Breast epithelium (tissue), 4 donors: ENCODE results near the gene GNE. TPM values are rescaled to one million over a fixed set of nuclear protein-coding genes. Genes with fewer than 3 reads are reported as not detected.

Source experiments
- DNase-seq, 2 donors: peaks; one replicate each; pipeline ENCODE4 v3.0.0-alpha.2; 2019; ENCODE audit warnings: low spot score in 2 of 2
- H3K27ac ChIP-seq, 2 donors: fragments of 200-600 bp; sonication (generic) in 1 of 2; one replicate each; pipeline ENCODE4 v1.5.1; 2016 to 2019; ENCODE audit warnings: mild to moderate bottlenecking in 1 of 2
- H3K27me3 ChIP-seq, 2 donors: fragments of 200-600 bp; sonication (generic) in 1 of 2; one replicate each; pipeline versions ENCODE4 v1.5.1 to v1.6.0; 2017 to 2019; ENCODE audit warnings: control low read depth in 1 of 2, mild to moderate bottlenecking in 1 of 2
- H3K36me3 ChIP-seq: fragments of 200-600 bp; one replicate; pipeline ENCODE4 v1.5.1; 2019
- H3K4me1 ChIP-seq, 2 donors: fragments of 200-600 bp; sonication (generic); one replicate each; pipeline ENCODE4 v1.5.1; 2016 to 2019; ENCODE audit warnings: control low read depth in 1 of 2
- H3K4me3 ChIP-seq, 3 donors: fragments of 200-600 bp; sonication (generic); 1 replicate in 2 of 3; 2 replicates in 1 of 3; pipeline ENCODE4 v1.5.1; 2016 to 2019; ENCODE audit warnings: mild to moderate bottlenecking in 3 of 3, moderate library complexity in 2 of 3
- H3K9me3 ChIP-seq, 2 donors: fragments of 200-600 bp; sonication (generic) in 1 of 2; one replicate each; pipeline ENCODE4 v1.5.1; 2016 to 2019; ENCODE audit warnings: control low read depth in 1 of 2
- POLR2A ChIP-seq: fragments of 450-650 bp; IDR thresholded peaks from one replicate; pipeline ENCODE4 v1.6.1; 2016; ENCODE audit warnings: antibody characterized with exemption, mild to moderate bottlenecking, moderate library complexity
- POLR2AphosphoS5 ChIP-seq, 3 donors: sonication (generic); formaldehyde crosslinking; IDR thresholded peaks; one replicate each; pipeline ENCODE4 v1.6.1; 2017; ENCODE audit warnings: antibody characterized with exemption in 3 of 3
- intact Hi-C: fragments of 100-400 bp; cut with DNase I; formaldehyde crosslinking; loops from one replicate; pipeline ENCODE4 v1.15.1; 2023; ENCODE audit warnings: low total_unique reads
- total RNA-seq, 3 donors: library from RNA; depleted of rRNA; stranded (reverse); fragments of >200 nt; gene quantifications; one replicate each; pipeline ENCODE4 v1.1.0, GENCODE V29; 2016
- TF ChIP-seq, protein P1 (sequence below), 3 donors: fragments of 450-650 bp; IDR thresholded peaks; one replicate each; pipeline ENCODE4 v1.5.1; 2016 to 2017; ENCODE audit warnings: antibody characterized with exemption in 3 of 3, mild to moderate bottlenecking in 3 of 3, moderate library complexity in 3 of 3

The GNE gene
- total RNA-seq, 3 donors from 2014 or later: 24.9 to 38.2 (median 35.1) TPM

DNA sequence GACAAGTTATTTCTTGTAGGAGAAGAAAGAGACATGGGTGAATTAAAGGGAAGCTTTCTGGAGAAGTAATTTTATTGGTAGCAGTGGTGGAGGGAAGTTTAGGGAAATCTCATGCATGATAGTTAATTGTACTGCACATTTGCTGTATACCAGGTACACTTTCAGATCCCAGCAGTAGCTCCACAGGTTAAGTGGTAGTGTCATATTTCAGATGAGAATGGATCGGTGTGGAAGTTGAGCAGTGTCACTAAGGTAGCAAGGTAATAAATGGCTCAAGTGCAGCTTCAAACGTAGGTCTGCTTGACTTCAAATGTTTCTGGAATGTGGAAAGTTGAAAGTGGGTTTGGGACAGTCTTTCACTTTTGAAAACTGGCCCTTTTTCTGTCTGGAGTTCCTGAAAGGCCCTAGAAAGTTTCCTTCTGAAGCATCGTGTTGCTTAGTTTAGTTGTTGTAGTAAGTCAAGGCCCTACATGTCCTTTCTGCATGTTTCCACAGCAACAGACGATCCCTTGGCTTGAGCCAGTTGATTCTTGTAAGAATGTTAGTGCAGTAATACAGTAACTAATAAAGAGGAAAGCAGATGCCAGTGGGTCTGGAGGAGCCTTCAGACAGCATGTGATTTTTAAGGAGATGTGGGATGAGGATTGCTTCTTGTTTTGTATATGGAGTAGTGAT, 63.8 kb downstream of the GNE start:
- intact Hi-C loops: no loop called here
- Histone ChIP-seq H3K27me3 (no peaks in the 10 kb centered on the region), H3K27ac (peak overlapping the region in 1 of 2 donors; percentile 16), H3K9me3 (no peaks in the 10 kb centered on the region), H3K36me3 (no peaks in the 10 kb centered on the region), H3K4me1 (peaks cover 8 to 26% of the 10 kb centered on the region in 2 donors), H3K4me3 (no peak overlapping the region)
- TF ChIP-seq POLR2AphosphoS5 (IDR thresholded peaks at IDR 0.05): no peak
- TF ChIP-seq, protein P1, sequence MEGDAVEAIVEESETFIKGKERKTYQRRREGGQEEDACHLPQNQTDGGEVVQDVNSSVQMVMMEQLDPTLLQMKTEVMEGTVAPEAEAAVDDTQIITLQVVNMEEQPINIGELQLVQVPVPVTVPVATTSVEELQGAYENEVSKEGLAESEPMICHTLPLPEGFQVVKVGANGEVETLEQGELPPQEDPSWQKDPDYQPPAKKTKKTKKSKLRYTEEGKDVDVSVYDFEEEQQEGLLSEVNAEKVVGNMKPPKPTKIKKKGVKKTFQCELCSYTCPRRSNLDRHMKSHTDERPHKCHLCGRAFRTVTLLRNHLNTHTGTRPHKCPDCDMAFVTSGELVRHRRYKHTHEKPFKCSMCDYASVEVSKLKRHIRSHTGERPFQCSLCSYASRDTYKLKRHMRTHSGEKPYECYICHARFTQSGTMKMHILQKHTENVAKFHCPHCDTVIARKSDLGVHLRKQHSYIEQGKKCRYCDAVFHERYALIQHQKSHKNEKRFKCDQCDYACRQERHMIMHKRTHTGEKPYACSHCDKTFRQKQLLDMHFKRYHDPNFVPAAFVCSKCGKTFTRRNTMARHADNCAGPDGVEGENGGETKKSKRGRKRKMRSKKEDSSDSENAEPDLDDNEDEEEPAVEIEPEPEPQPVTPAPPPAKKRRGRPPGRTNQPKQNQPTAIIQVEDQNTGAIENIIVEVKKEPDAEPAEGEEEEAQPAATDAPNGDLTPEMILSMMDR (IDR thresholded peaks at IDR 0.05): no peak
- no peak for TF ChIP-seq POLR2A
- DNase-seq: no peak

DNA sequence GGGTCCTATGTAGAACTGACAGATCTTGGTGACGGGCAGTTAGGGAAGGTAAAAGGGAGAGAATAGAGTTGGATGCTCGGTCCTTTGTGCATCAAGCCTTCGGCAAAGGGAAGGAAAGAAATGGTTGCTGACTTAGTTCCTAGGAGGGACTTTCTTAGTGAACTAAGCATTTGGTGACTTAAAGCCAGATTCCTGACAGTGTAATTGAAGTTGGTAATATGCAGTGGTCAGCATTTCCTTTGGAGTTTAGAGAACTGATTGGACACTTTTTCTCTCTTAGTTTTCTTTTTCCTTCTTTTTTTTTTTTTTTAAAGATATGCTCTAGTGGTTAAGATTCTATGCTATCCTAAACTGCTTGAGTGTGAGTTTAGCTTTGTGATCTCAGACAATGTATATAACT, 65.2 kb downstream of the GNE start:
- H3K36me3 ChIP-seq: no peaks in the 10 kb centered on the region
- no peaks in the 10 kb centered on the region for H3K9me3 ChIP-seq
- H3K27ac ChIP-seq: no peak overlapping the region
- TF ChIP-seq POLR2AphosphoS5 (IDR thresholded peaks at IDR 0.05): no peak
- TF ChIP-seq, protein P1 (IDR thresholded peaks at IDR 0.05): no peak
- no peak for TF ChIP-seq POLR2A
- H3K27me3 ChIP-seq: no peaks in the 10 kb centered on the region
- intact Hi-C loops: no loop called here
- peak overlapping the region; percentile 69 to 98 (median 83) for H3K4me3 ChIP-seq
- peaks cover 8 to 26% of the 10 kb centered on the region in 2 donors for H3K4me1 ChIP-seq
- DNase-seq: no peak

DNA sequence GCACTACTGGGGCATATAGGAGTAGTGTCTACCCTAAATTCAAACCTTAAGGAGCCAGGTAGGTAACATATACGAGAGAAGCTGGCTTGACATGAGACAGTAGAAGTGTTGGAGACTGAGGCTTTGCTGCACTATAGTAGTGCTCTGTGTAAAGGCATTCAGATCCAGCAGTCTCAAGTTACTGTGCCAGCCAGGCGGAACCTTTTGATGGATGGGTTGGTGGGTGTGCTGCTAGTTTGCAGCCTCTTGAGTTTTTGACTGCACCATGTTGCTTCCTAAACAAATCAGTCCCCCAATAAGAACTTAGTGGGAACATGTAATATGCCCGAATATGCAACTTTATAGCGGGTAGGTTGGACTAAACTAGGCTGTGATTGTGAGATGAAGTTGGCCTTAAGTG, 66.1 kb downstream of the GNE start:
- Histone ChIP-seq H3K27me3 (no peaks in the 10 kb centered on the region), H3K27ac (peak overlapping the region in 1 of 2 donors; percentile 91), H3K9me3 (no peaks in the 10 kb centered on the region), H3K4me3 (peak overlapping the region; percentile 69 to 98 (median 83)), H3K36me3 (no peaks in the 10 kb centered on the region), H3K4me1 (peaks cover 8 to 26% of the 10 kb centered on the region in 2 donors)
- intact Hi-C loops: no loop called here
- TF ChIP-seq POLR2A (no peak), POLR2AphosphoS5 (IDR thresholded peaks at IDR 0.05) (no peak)
- TF ChIP-seq, protein P1 (IDR thresholded peaks at IDR 0.05): no peak
- DNase-seq: no peak

DNA sequence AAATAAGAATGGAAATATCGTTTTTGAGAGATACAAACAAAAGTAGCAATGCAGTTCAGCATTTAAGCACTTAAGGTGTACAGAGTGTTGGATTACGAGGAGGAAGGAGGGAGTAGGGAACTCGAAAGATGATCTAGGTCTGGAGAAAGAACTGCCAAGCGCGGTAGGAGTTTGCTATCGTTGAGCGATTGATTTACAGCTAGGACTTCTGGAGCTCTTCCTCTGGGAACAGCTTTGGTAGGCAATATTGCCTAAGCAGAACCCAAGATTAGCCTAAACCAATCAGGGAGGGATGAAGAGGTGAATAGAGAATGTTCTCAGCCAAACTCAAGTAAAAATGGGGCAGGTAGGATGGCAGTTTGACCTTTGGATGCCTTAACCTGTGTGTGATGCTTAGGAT, 66.6 kb downstream of the GNE start:
- DNase-seq: no peak
- no peak for TF ChIP-seq POLR2A
- no peak for TF ChIP-seq POLR2AphosphoS5 (IDR thresholded peaks at IDR 0.05)
- TF ChIP-seq, protein P1 (IDR thresholded peaks at IDR 0.05): no peak
- Histone ChIP-seq H3K36me3 (no peaks in the 10 kb centered on the region), H3K9me3 (no peaks in the 10 kb centered on the region), H3K27ac (peak overlapping the region; percentile 86 to 91), H3K4me3 (peak overlapping the region; percentile 69 to 98 (median 83)), H3K4me1 (peaks cover 8 to 26% of the 10 kb centered on the region in 2 donors), H3K27me3 (no peaks in the 10 kb centered on the region)
- intact Hi-C loops: no loop called here

DNA sequence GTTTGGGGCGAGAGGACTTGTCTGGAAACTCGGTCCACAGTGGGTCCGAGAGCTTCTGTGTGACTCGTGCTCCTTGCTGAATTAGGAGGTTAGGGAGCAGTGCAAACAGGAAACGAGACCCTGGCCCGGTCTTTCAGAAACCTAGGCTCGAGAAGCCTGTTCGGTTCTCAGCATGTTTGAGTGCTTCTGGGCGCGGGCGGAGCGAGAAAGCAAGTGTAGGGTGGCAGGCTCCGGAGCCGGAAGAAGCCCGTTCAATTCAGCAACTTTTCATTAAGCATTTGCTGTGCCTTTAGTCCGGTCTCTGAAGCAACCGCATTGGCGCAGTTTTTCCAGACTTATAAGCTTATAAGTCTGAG, 67.0 kb downstream of the GNE start:
- Histone ChIP-seq H3K9me3 (no peaks in the 10 kb centered on the region), H3K27ac (peak overlapping the region; percentile 86 to 91), H3K36me3 (no peaks in the 10 kb centered on the region), H3K4me1 (peaks cover 8 to 26% of the 10 kb centered on the region in 2 donors), H3K27me3 (no peaks in the 10 kb centered on the region), H3K4me3 (peak overlapping the region; percentile 69 to 98 (median 83))
- no peak for DNase-seq
- intact Hi-C loops: no loop called here
- TF ChIP-seq, protein P1 (IDR thresholded peaks at IDR 0.05): no peak
- TF ChIP-seq POLR2A (no peak), POLR2AphosphoS5 (IDR thresholded peaks at IDR 0.05) (no peak)
